ELR (cell line): ENCODE data around the gene VMAC.

Source experiments
- DNase-seq: peaks from one replicate; pipeline ENCODE4 v3.0.0-alpha.2; 2015; ENCODE audit warnings: low read depth

VMAC gene

DNA sequence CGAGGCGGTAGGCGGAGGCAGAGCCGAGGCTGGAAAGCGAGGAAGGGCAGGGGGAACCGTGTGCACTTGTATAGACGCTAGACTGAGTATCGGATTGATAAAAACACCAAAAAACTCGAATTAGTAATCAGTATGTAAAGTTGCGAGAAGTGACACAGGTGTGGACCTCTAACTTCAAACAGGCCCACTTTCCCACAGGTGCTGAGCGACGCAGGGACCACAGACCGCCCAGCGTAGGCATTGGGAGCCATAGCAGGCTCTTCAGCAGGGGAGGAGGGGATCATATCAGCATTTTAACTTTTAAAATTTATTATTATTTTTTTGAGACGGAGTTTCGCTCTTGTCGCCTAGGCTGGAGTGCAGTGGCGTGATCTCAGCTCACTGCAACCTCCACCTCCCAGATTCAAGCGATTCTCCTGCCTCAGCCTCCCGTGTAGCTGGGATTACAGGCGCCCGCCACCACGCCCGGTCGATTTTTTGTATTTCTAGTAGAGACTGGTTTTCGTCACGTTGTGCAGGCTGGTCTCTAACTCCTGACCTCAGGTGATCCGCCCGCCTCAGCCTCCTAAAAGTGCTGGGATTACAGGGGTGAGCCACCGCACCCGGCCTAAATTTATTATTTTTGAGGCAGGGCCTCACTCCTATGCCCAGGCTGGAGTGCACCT is 574 bp downstream of the VMAC start:
- DNase-seq = no peak

DNA sequence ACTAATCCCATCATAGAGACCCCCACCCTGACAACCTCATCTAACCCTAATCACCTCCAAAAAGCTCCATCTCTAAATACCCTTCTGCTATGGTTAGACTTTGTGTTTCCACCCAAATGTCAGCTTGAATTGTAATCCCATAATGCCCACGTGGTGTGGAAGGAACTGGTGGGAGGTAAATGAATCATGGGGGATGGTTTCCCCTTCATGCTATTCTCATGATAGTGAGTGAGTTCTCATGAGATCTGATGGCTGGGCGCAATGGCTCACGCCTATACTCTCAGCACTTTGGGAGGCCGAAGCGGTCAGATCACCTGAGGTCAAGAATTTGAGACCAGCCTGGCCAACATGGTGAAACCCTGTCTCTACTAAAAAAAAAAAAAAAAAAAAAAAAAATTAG is 2.6 kb downstream of the VMAC start:
- DNase-seq = no peak

DNA sequence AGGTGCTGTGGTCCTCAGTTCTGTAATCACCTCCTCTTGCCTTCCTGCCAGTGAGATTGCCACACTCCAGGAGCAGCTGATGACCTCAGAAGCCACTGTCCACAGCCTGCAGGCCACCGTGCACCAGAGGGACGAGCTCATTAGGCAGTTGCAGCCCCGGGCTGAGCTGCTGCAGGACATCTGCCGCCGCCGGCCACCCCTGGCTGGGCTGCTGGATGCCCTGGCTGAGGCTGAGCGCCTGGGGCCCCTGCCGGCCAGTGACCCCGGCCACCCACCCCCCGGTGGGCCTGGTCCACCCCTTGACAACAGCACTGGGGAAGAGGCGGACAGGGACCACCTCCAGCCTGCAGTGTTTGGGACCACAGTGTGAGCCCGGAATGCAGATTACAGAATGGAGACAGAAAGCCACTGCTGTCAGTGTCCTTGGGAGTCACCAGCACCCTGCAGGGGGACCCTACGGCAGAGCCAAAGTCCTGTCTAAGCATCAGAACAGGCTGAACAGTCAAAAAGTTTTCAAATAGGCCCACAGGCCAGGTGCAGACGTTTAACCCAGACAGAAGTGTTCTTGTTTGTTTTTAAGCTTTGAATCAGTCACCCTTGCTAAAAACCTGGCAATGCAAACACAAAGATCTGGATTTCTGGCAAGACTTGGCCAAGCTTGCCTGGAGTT is 4.2 kb downstream of the VMAC start:
- no peak for DNase-seq

DNA sequence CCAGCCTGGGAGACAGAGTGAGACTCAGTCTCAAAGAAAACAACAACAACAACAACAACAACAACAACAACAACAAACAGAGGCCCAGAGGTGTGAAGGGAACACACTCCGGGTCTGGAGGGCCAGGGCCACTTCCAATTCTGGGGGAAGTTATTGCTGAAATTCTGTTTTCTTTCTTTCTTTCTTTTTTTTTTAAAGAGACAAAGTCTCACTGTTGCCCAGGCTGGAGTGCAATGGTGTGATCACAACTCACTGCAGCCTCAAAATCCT is 5.9 kb downstream of the VMAC start:
- DNase-seq = no peak

DNA sequence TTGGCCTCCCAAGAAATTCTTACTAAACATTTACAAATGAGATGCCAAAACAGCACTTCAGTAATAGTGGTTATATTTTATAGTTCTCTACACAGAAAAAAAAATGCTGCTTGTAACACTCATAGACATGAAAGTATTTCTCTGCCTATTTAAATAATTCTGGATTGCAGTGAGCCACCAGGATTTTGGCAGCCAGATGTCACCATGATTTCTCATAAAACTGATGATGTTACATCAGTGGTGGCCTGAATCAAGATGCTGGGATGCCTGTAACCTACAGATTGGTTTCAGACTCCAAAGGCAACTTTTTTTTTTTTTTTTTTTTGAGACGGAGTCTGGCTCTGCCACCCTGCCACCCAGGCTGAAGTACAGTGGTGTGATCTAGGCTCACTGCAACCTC is 6.7 kb downstream of the VMAC start:
- DNase-seq = no peak

GRCh38 chr19:5913739-5914357 is 9.2 kb downstream of the VMAC start, which contains the start of gene CAPS:
TSS of gene CAPS (plus strand) at chr19:5914254. CDS start at chr19:5914407, 153 bp downstream.
- DNase-seq = peak; percentile 32

DNA sequence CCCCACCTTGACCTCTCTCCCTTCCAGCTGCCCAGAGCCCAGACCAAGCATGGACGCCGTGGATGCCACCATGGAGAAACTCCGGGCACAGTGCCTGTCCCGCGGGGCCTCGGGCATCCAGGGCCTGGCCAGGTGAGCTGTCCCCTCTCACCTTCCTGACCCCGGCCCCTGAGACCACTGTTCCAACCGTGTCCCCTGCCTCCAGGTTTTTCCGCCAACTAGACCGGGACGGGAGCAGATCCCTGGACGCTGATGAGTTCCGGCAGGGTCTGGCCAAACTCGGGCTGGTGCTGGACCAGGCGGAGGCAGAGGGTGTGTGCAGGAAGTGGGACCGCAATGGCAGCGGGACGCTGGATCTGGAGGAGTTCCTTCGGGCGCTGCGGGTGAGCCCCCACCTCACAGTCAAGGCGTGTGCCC is 9.7 kb downstream of the VMAC start:
- DNase-seq = no peak

DNA sequence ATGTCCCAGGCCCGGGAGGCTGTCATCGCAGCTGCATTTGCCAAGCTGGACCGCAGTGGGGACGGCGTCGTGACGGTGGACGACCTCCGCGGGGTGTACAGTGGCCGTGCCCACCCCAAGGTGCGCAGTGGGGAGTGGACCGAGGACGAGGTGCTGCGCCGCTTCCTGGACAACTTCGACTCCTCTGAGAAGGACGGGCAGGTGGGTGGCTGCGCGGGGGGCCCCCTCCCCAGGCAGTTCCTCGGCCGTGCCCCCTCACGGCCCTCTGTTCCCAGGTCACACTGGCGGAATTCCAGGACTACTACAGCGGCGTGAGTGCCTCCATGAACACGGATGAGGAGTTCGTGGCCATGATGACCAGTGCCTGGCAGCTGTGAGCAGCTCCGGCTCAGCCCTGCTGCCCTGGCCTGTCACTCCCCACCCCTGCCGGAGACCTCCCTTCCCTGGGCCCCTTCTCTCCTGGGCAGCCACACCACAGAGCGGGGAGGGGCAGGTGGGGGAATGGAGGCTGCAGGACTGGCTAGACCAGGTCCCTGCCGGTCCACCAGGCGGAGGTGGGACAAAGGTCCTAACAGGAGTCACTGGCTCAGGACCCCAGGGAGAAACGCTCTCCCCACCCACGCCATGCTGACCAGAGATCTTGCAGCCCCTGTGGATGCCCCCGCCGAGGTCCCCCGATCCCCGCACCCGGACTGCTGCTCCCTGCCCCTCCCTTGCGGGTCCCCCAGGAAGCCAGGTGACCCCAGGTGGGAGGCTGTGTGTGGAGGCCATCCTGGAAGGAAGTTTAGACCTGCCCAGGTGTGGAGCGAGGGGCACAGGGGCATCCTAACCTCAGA is 10.5 kb downstream of the VMAC start:
- no peak for DNase-seq

- DNase-seq = no peak
These were observed 11.1 kb downstream of the VMAC start for GRCh38 chr19:5915782-5916165.

- no peak for DNase-seq
These were observed 11.6 kb downstream of the VMAC start for GRCh38 chr19:5916181-5916708.

DNA sequence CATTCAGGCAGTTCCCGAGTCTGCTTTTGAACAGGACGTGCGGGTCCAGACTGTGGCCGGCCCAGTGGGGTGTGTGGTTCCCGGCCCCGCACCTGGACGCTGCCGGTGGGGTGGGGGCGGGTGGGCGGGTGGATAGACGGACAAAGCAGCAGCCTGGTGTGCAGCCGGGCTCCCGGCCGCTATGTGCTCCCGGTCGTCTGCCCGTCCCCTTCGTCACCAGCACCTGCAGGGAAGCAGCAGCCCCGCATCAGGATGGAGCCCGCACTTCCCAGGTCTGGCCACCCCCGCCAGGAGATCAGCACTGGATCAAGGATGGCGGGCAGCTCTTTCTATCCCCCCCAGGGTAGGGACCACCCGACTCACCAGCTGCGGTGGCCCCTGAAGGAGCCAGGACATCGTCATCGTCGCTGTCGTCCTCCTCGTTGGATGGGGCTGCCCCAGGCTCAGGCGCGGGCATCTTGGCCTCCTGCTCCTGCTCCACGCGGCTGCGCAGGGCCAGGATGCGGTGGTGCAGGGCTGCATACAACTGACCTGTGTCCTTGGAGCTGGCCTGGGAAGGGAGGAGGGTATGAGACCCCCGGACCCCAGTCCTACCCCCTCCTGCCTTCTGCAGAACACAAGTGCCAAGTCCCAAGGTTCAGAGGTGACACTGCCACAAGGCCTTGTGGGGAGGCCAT is 12.9 kb downstream of the VMAC start:
- no peak for DNase-seq

DNA sequence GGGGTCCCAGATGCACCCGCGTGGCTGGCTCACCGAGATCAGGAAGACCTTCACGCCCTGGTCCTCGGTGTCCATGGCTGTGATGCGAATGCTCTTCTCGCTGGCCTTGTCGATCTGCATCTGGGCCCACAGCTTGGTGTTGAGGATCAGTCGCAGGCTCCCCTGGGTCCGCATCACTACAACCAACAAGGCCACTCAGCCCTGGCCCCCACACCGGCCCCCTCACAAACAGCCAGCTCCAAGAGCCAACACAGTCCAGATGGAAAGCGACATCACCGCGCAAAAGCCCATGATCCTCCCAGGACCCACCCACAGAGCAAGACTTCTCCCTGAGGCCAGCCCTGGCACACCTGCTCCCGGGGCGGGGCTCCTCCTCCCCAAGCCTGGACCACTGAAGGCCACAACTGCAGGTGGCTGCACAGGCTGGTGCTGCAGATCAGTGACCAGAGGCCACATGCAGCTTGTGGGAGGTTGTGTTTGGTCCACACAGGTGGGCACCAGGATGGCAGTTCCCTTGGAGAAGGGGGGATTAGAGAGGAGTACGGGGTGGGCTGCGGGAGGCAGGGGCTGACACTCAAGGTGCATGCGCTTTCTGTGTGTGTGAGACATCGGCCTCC is 13.9 kb downstream of the VMAC start:
- DNase-seq = no peak

GRCh38 chr19:5921516-5922160 is 17.0 kb downstream of the VMAC start:
- DNase-seq = no peak

DNA sequence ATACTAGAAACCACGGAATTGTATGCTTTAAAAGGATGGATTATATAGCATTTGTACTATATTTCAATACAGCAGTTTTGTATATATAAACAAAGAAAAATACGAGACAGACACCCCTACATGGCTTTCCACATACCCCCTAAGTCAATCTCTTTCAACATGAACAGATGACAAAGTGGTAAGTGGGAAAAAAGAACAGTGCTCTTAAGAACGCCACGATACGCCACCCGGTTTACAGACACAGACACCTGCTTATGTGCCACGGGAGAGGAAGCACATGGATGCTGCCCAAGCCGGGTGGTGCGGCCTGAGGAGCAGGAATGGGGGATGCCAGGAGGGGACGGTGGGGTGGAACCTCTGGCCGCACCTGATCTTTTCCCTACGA is 17.5 kb downstream of the VMAC start:
- no peak for DNase-seq

DNA sequence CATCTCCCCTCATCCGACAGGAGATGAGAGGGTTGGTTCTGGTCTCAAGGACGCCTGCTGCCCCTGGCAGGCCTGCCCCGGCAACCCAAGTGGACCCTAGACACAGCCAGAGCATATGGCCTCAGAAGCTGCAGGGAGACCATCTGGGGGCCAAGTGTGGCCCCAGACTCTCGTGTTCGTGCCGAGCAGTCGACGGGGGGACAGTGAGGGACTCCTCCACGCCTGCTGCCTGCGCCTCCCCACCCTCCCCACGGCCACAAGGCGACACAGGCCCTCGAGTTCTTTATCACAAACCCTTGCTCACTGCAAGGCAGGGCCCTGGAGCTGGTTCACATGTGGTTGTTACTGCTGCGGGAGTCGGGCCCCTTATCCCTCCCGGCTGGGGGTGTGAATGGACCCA is 18.7 kb downstream of the VMAC start:
- DNase-seq = no peak

DNA sequence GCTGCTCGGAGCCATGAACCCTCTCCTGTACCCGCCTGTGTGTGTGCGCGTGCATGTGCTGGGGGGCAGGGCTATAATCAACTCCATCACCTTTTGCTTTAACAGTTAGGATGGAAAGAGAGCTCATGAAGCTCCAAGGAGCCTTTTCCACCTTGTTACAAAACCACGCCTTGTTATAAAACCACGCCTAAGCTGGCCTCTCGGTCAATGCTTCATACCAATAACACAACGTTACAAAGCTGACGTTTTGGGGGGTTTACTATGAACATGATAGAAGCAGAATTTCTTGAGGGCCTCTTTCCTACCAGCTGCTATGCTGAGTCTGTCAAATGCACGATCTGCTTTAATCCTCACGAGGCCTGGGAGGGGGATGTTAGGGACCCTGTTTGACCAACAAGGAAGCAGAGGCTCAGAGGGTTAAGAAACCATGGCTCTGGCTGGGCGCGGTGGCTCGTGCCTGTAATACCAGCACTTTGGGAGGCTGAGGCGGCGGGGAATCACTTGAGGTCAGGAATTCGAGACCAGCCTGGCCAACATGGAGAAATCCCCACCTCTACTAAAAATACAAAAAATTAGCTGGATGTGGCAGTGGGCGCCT is 21.3 kb downstream of the VMAC start:
- DNase-seq = no peak

DNA sequence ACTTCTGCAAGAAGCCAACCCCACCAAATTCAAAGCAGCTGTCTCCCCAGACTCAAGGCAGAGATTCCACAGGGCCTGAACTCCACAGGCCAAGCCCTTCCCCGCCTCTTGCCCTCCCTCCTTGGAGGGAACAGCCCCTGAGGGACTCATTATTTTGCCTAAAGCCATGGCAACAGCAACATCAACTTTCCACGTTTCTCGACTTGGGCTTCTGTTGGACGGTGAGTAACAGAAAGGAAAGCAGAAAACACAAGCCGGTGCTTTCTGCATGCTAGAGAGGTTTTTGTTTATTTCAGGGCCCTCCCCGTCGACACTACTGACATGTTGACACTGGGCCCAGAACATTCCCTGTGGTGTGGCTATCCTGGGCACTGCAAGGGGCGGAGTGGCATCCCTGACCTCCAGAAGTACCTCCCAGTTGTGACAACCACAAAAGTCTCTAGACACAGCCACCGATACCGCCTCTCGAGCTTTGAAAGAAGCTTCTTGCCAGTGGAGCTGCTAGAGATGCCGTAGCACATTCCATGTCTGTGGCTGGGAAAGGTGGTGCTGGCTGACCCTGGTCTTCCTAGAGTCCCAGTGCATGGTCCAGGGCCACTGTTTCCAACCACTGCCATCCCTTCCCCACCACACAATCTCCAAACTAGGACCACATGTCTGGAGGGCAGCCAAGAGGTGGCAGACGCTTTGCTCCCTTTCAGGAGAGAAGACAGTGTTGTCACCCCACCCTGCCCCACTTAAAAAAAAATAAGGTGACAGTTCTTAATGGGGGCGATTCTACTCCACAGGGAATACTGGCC is 22.2 kb downstream of the VMAC start:
- DNase-seq = no peak

DNA sequence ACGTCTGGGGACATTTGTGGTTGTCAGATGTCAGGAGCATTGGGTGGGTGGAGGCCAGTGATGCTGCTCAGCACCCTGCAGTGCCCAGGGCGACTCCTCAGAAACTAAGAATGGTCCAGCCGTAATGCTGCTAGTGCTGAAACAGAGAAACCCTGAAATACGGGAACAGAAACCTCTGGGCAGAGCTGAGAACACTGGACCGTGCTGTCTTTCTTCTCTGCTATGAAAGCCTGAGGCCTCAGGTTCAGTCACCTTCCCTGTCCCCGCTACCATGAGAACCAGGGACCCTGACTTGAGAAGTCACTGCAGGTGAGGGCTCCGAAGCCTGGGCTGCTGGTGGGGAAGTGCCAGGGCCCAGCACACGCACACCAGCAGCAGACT is 22.8 kb downstream of the VMAC start:
- no peak for DNase-seq

GRCh38 chr19:5929179-5929578 is 24.5 kb downstream of the VMAC start:
- DNase-seq = no peak

- DNase-seq = no peak
These were observed 25.0 kb downstream of the VMAC start for GRCh38 chr19:5929625-5930024.
